HG03565 (cell line): ENCODE measurements around the gene SNX8.

Experiments used
- ATAC-seq: cut with Tn5 transposase; IDR thresholded peaks from one replicate; pipeline ENCODE4 v1.9.1; 2021; ENCODE audit warnings: mild to moderate bottlenecking, moderate library complexity; ENCODE audit not compliant: unreplicated experiment

SNX8 gene

GRCh38 chr7:2266911-2267310, 47.3 kb downstream of the SNX8 start:
- ATAC-seq: no peak

GRCh38 chr7:2264158-2264557, 50.1 kb downstream of the SNX8 start:
- ATAC-seq: no peak

- no peak for ATAC-seq
Observed at GRCh38 chr7:2263176-2263575, 51.1 kb downstream of the SNX8 start.

DNA sequence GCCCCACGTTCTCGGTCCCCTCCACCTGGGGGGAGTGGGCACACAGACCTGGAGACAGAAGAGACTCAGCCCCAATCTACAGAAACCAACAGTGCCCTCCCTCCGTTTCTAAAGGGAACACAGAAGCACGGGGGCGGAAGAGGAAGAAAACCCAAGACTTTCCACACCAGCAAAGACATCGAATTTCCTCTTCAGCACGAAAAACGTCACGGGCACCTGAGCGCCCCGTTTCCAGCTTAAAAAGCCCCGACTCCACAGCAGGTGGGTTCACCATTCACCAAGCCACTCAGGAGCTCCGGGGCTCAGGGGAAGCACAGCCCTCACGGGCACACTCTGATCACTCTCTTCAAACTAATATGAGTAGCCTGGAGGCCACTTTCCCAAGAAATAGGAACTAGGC, 52.6 kb downstream of the SNX8 start:
- no peak for ATAC-seq

- no peak for ATAC-seq
Observed at GRCh38 chr7:2260820-2261219, 53.4 kb downstream of the SNX8 start.

DNA sequence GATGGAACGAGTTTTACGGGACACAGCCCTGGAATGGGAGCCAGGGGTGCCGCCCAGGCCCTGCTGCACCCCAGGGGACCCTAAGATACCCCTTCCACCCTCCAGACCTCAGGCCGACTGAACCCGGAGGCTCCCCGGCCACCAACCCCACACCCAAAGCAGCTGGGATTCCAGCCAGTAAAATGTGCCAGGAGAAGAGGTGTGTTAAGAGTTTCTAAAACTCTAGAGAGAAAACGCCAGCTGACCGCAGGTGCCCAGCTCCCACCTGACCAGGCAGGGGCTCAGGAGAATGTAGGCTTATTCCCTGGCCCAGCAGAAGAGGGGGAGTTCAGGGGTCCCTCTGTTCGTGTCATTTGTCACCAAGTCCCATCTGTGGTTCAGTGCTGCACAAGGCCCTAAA, 54.8 kb downstream of the SNX8 start:
- ATAC-seq: no peak

DNA sequence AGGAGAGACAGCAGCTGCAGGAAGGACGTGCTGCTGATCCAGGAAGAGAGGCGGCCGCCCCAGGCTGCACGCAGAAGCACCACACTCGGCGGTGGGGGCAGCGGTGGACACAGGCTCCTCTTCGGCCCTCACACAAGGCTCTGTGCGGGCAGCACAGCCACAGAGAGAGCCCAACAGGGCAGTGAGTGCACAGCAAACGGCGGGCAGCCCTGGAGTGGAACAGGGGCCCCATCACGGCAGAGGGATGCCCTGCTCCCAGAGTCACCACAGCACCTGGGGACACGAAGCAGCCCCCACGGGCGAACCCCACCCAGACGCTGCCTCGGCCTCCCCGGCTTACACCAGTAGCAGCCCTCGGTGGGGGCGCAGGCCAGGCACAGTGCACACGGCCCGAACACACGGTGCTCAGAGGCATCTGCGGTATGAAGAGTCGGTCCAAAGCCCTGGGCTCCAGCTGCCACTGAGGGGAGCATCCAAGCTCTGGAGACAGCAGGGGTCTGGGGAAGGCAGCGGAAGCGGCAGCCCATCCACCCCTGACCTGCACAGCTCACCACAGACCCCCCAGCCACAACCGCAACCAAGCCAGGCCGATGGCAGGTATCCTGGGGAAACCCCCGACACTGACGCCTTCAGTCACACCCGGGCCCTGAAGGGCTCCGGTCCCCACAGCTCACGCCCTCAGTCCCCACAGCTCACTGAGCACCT, 55.4 kb downstream of the SNX8 start:
- ATAC-seq: peak; percentile 60

GRCh38 chr7:2257651-2258050, 56.6 kb downstream of the SNX8 start:
- ATAC-seq: no peak

GRCh38 chr7:2257046-2257551, 57.1 kb downstream of the SNX8 start:
- no peak for ATAC-seq

DNA sequence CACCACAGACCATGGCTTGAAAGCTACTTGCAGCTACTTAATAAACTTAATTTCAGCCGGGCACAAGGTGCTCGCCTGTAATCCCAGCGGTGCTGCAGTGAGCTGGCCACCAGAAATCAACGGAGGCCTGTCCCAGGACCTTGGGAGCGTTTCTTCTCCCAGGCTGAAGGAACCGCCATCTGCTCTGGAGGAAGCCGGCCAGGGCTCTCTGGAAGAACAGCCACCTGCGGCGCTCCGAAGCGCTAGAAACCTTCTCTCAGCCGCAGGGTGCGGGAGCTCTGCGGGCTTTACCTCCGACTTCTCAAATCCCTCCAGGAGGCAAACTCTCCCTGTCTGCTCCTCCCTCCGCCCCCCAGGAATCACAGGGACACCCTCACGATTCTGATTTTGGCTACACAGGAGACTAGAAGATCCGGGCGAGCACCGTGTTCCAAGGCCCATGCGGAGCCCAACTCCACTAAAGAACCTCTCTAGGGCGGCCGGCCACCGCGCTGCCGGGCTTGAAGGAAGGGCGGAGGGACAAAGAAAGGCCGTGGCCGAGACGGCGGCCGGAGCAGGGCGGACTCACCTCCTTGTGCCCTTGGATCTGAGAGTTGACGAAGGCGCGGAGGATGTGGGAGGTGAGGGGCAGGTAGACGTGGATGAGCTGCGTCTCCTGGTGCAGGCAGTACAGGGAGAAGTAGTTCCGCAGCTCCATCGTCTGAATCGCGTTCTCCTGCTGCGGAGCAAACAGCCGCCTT, 57.8 kb downstream of the SNX8 start:
- ATAC-seq: no peak

DNA sequence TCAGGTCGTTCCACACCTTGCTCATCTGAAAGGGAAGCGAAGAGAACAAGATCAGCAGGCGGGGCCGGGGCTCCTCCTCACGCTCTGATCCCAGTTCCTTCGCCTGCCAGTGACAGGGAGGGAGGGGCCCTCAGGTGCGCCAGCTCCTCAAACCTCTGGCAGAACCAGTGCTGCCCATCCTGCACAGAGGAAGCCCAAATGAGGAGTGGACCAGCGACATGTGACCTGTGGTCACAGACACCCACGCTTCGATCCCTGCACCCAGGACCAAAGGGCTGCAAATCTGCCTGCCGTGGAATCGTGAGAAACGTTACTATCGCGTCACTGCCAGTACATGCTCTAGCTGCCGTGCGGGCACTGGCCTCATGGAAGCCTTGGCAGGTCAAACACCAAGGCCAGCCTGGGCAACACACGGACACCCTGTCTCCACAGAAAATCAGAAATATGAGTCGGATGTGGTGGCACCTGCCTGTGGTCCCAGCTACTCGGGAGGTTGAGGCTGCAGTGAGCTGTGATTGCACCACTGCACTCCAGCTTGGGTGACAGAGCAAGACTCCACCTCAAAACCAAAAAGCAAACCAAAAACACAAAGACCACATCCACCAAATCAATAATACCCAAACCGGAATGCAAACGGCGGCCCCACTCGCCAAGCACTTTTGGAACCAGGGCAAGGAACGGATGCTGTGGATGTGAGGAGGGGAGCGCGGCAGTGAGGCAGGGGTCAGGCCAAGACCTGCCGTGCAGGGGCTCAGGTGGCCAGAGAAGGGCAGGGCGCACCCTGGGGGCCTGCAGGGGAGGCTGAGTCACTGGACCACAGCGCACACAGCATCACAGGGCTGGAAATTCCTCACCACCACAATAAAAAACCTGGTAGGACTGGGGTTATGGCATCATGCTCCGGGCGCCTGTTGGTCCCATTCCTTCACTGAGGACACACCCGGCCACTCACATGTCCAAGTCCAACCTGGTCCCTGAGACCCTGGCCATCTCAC, 58.8 kb downstream of the SNX8 start:
- no peak for ATAC-seq

GRCh38 chr7:2254429-2255144, 59.7 kb downstream of the SNX8 start:
- no peak for ATAC-seq

DNA sequence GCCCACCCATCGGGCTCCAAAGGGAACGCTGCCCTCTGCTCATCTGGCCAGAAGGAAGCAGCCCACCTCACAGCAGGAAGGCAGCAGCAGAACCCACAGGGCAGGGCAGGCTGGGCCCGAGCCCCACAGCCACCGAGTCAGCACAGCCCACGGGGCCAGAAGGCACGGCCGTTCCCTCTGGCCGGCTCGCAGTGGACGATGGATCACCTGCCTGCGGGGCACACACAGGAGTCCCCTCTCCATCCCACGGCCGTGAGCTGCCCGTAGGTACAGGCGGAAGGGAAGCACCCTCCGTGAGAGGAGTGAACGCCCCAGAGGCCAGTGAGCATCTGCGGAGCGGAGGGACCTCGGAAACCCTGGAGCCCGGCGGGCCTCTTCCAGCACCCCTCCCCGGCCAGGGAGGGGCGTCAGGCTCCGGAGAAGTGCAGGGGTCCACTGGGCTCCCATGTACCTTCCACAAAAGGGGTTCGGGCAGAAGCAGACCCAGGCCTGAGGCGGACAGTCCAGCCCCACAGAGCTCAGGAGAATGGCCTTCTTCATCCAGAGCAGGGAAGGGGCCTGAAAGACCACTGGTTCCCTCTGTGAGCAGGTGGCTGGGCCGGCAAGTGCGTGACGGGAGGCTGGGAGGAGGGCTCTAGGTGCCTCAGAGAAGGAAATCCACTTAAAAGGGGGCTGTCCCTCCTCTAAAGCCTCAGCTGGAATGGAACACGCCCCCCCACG, 60.6 kb downstream of the SNX8 start:
- ATAC-seq: no peak

GRCh38 chr7:2253021-2253420, 61.2 kb downstream of the SNX8 start:
- no peak for ATAC-seq

DNA sequence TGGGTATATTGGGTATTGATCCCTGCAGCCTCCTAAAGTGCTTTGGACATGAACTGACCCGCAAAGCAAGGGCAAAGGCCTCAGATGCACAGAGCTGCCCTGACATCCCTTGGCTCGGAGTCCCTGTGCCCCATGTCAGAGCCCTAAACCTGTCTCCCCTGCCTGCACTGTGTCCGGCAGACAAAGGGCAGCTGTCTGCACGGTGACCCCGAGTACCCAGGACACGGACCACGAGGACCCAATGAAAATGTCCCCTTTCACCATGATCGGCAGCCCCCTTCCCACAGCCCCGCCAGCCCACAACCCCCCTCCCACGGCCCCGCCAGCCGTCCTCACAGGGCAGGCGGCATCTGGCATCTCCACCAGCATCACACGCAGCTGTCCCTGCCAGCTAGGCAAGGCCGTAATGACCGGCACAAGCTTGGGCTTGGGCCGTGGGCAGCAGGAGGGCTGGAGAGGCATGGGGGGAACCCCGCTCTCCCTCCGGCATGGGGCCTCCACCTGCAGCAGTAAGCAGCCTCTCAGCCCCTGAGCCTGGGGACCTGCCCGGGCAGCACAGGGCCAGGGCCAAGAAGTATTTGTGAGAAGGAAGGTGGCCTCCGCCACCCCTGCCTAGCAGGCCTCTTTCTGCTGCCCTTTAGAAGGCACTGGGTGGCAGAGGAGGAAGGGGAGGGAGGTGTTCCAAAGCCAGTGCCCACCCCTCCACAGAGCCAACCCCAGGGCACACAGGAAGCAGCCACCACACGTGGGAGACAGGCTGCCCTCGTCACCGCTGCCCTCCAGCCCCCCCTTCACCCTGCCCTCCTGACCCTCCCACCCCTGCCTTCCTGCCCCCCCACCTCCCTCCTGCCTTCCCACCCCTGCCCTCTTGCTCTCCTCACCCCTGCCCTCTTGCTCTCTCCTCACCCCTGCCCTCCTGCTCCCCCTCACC, 62.1 kb downstream of the SNX8 start:
- ATAC-seq: no peak

- ATAC-seq: no peak
Observed at GRCh38 chr7:2251381-2251780, 62.9 kb downstream of the SNX8 start.

DNA sequence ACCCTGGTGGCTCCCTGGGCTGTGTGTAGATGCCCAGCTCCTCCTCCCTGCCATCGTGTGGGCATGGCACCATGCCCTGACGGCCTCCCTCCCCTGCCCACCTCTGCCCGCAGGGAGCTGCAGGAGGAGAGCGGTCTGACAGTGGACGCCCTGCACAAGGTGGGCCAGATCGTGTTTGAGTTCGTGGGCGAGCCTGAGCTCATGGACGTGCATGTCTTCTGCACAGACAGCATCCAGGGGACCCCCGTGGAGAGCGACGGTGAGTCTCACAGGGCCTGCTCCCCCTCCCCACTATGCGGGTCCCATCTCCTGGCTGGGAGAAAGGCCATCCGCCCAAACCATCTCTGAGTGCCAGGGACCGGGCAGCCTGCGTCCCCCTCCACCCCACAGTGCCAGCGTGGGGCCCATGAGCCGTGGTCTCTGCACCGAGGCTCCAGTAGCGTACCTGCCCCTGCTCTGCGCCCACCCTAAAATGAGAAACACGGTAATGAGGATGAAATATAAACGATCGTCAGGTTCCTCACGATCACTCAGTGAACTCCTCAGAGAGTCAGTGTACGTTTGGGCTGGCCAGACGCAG, 64.4 kb downstream of the SNX8 start:
- ATAC-seq: no peak

- ATAC-seq: no peak
Observed at GRCh38 chr7:2248984-2249694, 65.1 kb downstream of the SNX8 start.
